WERI-Rb-1 (cell line): ENCODE data around the gene NCOA7.
"Not testable (repeated sequence)": the region's sequence is repeated elsewhere in the genome, so short reads cannot be mapped to it uniquely, and the experiment has no call there.

ENCODE experiments used
- DNase-seq: peaks from one replicate; pipeline ENCODE4 v3.0.0-alpha.2; 2020
- H3K27ac ChIP-seq: fragments of 250-450 bp; sonication (Bioruptor Pico); 2 replicates; pipeline ENCODE4 v1.5.1; 2020; ENCODE audit warnings: mild to moderate bottlenecking, moderate library complexity
- H3K27me3 ChIP-seq: fragments of 250-450 bp; sonication (Bioruptor Pico); 2 replicates; pipeline ENCODE4 v1.5.1; 2021; ENCODE audit warnings: mild to moderate bottlenecking, low read depth, moderate library complexity; ENCODE audit not compliant: insufficient read depth, severe bottlenecking
- H3K36me3 ChIP-seq: fragments of 250-450 bp; sonication (Bioruptor Pico); 2 replicates; pipeline ENCODE4 v1.5.1; 2020; ENCODE audit warnings: mild to moderate bottlenecking, moderate library complexity
- H3K4me3 ChIP-seq: 2 replicates; pipeline ENCODE4 v1.5.1; 2011; ENCODE audit warnings: low read depth, mild to moderate bottlenecking, control low read depth, low read length
- H3K9me3 ChIP-seq: fragments of 250-450 bp; sonication (Bioruptor Pico); 2 replicates; pipeline ENCODE4 v1.5.1; 2021; ENCODE audit warnings: mild to moderate bottlenecking, moderate library complexity; ENCODE audit not compliant: severe bottlenecking
- CTCF ChIP-seq: IDR thresholded peaks from 2 replicates; pipeline ENCODE4 v1.5.1; 2011; ENCODE audit warnings: low read depth, mild to moderate bottlenecking, control low read depth, inconsistent platforms, low read length

NCOA7 gene

GRCh38 chr6:125899726-125900182 is 109.0 kb downstream of the NCOA7 start:
- TF ChIP-seq CTCF: 0 out of 2 replicates have a peak, but pooled peaks have one; percentile 5
- H3K27me3 ChIP-seq: no peaks in the 10 kb centered on the region
- peak; percentile 75 for DNase-seq
- H3K9me3 ChIP-seq: peaks cover 5% of the 10 kb centered on the region
- H3K27ac ChIP-seq: no peak overlapping the region
- H3K36me3 ChIP-seq: no peaks in the 10 kb centered on the region
- H3K4me3 ChIP-seq: no peak overlapping the region

- no peak for TF ChIP-seq CTCF
- no peak overlapping the region for H3K4me3 ChIP-seq
- DNase-seq: no peak
- peaks cover 5% of the 10 kb centered on the region for H3K9me3 ChIP-seq
- H3K27ac ChIP-seq: no peak overlapping the region
- H3K27me3 ChIP-seq: no peaks in the 10 kb centered on the region
- no peaks in the 10 kb centered on the region for H3K36me3 ChIP-seq
Measured at GRCh38 chr6:125904871-125905270, 114.1 kb downstream of the NCOA7 start.

GRCh38 chr6:125906158-125906998 is 115.6 kb downstream of the NCOA7 start:
- DNase-seq: peak; percentile 42
- no peaks in the 10 kb centered on the region for H3K36me3 ChIP-seq

GRCh38 chr6:125910527-125910926 is 119.8 kb downstream of the NCOA7 start:
- Histone ChIP-seq H3K27ac (peak overlapping the region; percentile 51), H3K4me3 (no peak overlapping the region), H3K27me3 (no peaks in the 10 kb centered on the region), H3K9me3 (no peaks in the 10 kb centered on the region), H3K36me3 (no peaks in the 10 kb centered on the region)
- TF ChIP-seq CTCF: no peak
- no peak for DNase-seq

More at GRCh38 chr6:125906158-125906998, 115.6 kb downstream of the NCOA7 start:
- TF ChIP-seq CTCF: peak; percentile 82
- Histone ChIP-seq H3K27ac (no peak overlapping the region), H3K9me3 (peaks cover 5% of the 10 kb centered on the region), H3K4me3 (no peak overlapping the region), H3K27me3 (no peaks in the 10 kb centered on the region)

- not testable (repeated sequence) for H3K36me3 ChIP-seq, H3K27me3 ChIP-seq, H3K9me3 ChIP-seq, H3K4me3 ChIP-seq
- H3K27ac ChIP-seq: peak overlapping the region; percentile 51
- peak; percentile 30 for DNase-seq
Measured at GRCh38 chr6:125911051-125911451, 120.3 kb downstream of the NCOA7 start.

- H3K27me3 ChIP-seq, H3K4me3 ChIP-seq, H3K9me3 ChIP-seq, H3K36me3 ChIP-seq: not testable (repeated sequence)
- H3K27ac ChIP-seq: peak overlapping the region; percentile 36
- DNase-seq: peak; percentile 43
Measured at GRCh38 chr6:125912430-125912829, 121.7 kb downstream of the NCOA7 start.
